ENCODE measurements around the gene DNLZ.
A peak's percentile ranks its signal among the peaks of the same experiment; 100 is the strongest.
"Not testable (repeated sequence)": the region's sequence is repeated elsewhere in the genome, so short reads cannot be mapped to it uniquely, and the experiment has no call there.

The DNLZ gene

GRCh38 chr9:136363106-136363948 is at the start of gene DNLZ:
Gene DNLZ (minus strand): TSS chr9:136363744. CDS start chr9:136363714, 30 bp downstream.
- DNase-seq: peak; percentile 99

DNA sequence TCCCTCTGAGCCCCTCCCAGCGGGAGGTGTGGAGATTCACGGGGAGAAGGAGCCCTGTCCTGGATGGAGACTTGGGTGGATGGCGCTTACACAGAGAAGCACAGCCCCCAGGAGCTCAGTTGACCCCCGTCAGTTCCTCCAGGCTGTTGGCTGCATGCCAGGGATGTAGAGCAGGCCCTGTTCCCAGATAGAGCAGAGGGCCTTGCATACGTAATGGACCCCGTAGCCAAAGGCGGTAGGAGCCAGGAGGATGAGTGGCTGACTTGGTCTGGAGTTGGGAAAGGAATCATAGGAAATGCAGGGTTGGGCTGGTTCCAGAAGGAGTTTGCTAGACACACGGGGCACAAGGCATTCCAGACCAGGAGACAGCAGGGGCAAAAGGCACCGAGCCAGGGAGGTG is 49.4 kb upstream of the DNLZ start:
- no peak for DNase-seq

DNA sequence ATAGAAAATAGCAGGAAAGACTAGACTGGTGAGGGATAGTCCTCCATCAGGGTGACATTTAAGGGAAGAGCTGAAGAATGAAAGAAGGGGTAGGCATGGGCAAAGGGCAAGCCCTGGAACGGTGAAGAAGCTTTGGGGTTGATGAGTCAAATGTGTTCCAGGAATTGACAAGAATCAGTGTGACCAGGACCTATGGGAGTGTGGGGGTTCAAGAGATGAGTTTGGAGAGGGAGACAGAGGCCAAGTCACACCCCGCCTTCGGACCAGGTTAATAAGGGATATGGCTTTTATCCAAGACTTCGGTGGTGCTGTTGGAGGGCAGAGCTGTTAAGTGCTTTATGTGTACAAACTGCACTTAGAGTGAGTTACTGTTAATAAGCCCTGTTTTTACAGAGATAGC is 47.8 kb upstream of the DNLZ start:
- no peak for DNase-seq

- peak; percentile 95 for DNase-seq
Observed at GRCh38 chr9:136410500-136411287, 47.1 kb upstream of the DNLZ start, which contains the start of the genes ENTR1 and PMPCA. Gene ENTR1 (minus strand): TSS chr9:136410614. CDS start chr9:136410397, 217 bp downstream. Gene PMPCA (plus strand): TSS chr9:136410658. CDS start chr9:136410669, 11 bp downstream.

DNA sequence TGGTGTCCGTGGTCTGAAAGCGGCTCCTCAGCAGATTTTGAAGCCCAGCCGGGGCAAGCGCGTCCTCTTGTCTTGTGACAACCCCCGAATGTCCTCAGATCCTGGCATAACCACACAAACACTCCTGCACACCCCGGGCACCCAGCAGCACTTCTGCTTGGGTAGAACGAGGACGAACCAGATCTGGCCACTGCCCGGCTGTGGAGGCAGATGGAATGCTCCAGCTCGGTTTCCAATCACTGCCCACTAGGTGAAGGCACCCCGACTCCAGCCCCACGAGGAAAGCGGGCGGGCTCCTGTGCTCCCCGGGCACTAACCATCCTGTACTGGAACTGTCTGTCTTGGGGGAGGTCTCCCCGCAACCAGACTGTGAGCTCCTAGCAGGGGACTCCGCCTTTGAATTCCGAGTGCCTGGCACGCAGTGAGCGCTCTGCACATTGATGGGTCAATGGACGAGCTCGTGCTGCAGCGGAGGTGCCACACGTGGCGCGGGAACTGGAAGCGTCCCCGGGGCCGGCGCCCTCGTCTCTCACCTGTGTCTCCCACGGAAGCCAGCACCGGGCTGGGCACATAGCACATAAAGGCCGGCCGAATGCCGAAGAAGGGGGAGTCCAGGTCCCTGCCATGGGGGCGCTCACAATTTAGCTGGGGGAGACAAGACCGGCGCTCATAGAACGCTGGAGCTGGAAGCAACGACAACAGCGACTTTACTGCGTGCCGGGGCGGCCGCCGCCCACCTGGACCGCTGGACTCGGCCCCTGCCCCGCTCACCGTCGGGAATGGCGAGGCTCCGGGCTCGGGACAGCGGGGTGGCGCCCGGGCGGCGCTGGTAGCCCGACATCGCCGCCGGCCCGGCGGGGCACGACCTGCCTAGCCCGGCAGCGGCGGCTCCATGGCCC is 46.3 kb upstream of the DNLZ start:
- DNase-seq: peak; percentile 53

- DNase-seq: peak; percentile 46
Observed at GRCh38 chr9:136407911-136408310, 44.4 kb upstream of the DNLZ start.

DNA sequence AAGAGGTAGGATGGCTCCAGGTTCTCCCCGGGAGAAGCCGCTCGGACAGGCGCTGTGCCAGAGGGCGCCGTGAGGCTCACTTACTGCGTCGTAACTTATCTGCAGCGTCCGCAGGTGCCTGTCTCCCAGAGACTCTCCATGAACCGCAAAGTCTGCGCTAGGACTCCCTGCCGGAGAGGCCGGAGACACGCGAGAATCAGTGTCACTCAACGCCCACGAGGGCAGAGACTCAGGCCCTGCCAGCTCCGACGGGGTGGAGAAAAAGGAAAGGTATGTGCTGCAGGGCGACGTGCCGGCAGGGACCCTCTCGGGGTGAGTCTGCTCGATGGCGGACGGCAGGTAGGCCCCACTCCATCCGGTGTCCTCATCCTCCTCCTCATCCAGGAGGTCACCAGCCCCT is 43.5 kb upstream of the DNLZ start:
- DNase-seq: not testable (repeated sequence)

GRCh38 chr9:136405904-136406303 is 42.4 kb upstream of the DNLZ start:
- not testable (repeated sequence) for DNase-seq

DNA sequence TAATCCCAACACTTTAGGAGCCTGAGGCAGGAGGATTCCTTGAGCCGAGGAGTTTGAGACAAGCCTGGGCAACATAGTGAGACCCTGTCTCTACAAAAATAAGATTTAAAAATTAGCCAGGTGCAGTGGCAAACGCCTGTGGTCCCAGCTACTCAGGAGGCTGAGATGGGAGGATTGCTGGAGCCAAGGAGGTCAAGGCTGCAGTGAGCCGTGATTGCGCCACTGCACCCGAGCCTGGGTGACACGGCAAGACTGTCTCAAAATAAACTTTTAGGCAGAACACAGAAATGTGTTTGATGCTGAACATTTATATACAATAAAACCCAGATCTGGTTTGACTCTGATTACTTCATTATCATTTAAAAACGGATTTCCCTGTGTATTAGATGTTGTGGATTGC is 41.9 kb upstream of the DNLZ start:
- DNase-seq: no peak

DNA sequence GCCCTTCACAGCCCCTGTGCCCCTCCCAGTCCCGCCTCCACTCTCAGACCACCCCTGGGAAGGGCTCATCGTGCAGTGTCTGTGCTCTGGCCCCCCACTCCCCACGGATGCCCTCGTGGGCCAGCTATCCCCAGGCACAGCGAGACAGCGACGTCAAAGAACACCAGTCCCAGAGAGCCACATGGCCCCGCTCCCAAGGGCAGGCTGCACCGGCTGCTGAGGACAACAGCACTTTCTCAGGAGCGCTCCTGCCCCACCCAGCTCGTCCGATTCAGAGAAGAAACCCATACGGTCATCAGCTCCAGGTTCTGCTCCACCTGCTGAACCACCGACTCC is 41.2 kb upstream of the DNLZ start:
- DNase-seq: no peak

DNA sequence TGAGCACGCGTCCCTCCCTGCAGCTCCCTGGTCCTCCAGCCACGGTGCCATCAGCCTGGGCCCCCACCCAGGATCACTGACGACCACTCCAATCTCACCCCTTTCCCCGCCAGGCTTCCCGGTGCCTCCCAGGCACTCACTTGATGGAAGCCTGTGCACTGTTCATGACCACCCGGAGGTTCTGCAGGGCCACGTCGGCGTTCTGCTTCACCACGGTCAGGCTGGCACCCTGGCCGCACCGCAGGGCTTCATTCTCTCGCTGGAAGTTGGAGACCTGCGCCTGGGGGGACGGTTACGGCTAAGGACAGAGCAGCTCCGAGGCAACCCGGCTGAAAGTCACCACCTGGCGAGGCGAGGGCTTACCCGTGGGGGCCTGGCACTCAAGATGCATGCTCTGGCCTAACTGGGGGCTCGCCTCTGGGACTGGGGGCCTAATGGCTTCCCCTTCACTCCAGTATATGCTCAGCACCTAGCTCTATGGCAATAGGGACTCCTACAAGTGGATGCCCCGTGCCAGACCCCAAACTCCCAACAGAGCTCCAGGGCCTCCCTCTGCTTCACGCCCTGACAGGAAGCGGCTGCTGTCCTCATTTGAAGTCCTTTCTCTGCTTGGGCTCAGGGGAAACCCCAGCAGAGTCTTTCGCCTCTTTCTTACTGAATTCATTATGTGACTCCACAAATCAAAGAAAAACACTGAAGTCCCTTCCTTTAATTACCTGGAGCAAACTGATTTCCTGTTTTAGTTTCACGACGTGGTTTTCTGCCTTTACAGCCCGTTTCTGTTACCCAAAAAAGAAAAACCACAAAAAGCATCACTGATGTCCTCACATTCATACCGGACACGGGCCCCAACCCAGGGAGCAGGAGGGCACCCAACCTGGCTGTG is 40.6 kb upstream of the DNLZ start:
- peak; percentile 35 for DNase-seq

- peak; percentile 77 for DNase-seq
Observed at GRCh38 chr9:136403538-136403914, 40.0 kb upstream of the DNLZ start.

GRCh38 chr9:136402067-136402466 is 38.5 kb upstream of the DNLZ start:
- DNase-seq: no peak

DNA sequence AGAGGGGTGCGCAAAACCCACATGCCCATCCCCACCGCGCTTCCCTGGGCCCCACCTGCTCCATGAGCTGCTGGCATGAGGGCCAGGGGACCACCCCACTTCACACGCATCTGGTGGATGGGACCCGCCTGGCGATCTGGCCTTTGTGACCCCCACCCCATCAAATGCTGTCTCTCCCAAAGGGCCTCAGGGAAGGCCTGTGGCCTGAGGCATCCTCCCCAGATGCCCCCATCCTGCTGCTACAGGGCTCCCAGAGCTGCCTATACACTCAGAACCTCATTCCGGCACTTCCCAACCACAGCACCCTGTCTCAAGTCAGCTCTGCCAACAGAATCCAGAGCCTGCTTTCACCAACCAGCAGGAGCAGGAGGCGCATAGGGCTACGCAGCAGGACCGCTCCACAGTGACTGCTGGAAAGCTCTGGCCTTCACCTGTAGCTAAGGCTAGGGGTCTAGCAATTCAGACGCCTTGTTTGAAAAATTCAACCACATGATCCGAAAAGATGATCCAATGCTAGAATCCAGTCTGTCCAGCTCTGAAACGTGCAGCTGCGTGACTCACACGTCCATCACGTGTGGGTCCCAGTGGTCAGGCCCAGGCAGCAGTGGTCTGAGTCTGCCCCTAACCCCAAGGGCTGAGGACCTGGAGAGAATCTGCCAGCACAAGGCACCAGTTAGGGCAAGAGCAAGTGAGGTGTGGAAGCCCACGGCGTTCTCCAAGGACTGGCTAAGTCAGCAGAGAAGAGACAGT is 37.8 kb upstream of the DNLZ start:
- no peak for DNase-seq

- peak; percentile 92 for DNase-seq
Observed at GRCh38 chr9:136400038-136400834, 36.7 kb upstream of the DNLZ start, which contains the start of gene SNAPC4. Gene SNAPC4 (minus strand): TSS chr9:136400170. CDS start chr9:136398428, 1,742 bp downstream.

GRCh38 chr9:136399176-136400037 is 35.9 kb upstream of the DNLZ start:
- DNase-seq: peak; percentile 46

- no peak for DNase-seq
Observed at GRCh38 chr9:136398286-136398685, 34.7 kb upstream of the DNLZ start.

GRCh38 chr9:136397643-136398042 is 34.1 kb upstream of the DNLZ start:
- no peak for DNase-seq

DNA sequence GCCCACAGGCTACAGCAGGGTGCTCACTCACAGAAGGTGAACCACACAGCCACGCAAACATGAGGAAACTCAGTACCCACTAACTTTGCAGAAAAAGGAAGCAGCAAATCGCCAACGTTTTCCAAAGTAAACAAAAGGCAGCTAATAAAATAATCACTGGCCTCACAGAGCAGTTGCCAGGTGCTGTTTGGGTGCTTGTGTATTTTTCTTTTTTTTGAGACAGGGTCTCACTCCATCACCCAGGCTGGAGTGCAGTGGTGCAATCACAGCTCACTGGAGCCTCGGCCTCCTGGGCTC is 32.6 kb upstream of the DNLZ start:
- DNase-seq: no peak

Data from CD4-positive, alpha-beta T cell treated with Interleukin-6 for 4 hours (primary cell).